ENCODE results near the gene C5orf24. TPM values are rescaled to one million over a fixed set of nuclear protein-coding genes. Genes with fewer than 3 reads are reported as not detected.

C5orf24 gene
- total and polyA plus RNA-seq, 10 of the 15 experiments (the other 5 are each of a cell fraction or from before 2014, with no cell fraction given): 5.4 to 26.8 (median 15.6) TPM

- TF ChIP-seq FOXM1 (IDR thresholded peaks at IDR 0.05; ENCODE audit: low read depth, low read length): no peak
- TF ChIP-seq BHLHE40 (IDR thresholded peaks at IDR 0.05; ENCODE audit: borderline replicate concordance in 1 of 2, low read depth in 2 of 2, low read length in 1 of 2): no peak
Observed at GRCh38 chr5:134857401-134857800, 11.6 kb downstream of the C5orf24 start (continued).

DNA sequence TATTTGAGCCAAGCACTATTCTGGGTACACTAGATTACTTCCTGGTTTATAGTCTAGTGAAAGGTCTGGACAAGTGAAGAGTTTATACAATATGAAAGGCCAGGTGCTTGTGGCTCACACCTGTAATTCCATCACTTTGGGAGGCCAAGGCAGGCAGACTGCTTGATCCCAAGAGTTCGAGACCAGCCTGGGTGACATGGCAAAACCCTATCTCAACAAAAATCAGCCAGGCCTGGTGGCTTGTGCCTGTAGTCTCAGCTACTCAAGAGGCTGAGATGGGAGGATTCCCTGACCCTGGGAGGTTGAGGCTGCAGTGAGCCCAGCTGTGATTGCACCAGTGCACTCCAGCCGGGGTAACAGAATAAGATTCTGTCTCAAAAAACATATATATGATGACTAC lies 18.9 kb downstream of the C5orf24 start:
- H3K36me3 ChIP-seq (ENCODE audit: control insufficient read depth in 2 of 2, insufficient read depth in 2 of 2, low read length in 1 of 2): no peaks in the 10 kb centered on the region
- H3K79me2 ChIP-seq (ENCODE audit: control insufficient read depth, insufficient read depth, low read length): no peaks in the 10 kb centered on the region
- SMC1A ChIA-PET (ENCODE audit: uncharacterized antibody, unreplicated experiment): no interaction called here
- no peaks in the 10 kb centered on the region for H4K20me1 ChIP-seq (ENCODE audit: control insufficient read depth, insufficient read depth)
- CTCF ChIA-PET: interaction anchor here (0.6 to 1.4 kb wide), 4 partner anchors 12 to 456 kb away, joined by 3 to 5 read pairs (median 4); no protein-coding TSS in a partner anchor
- 100% methylated on average over 2 of the region's 2 CpGs for WGBS (ENCODE audit: insufficient coverage, insufficient replicate concordance, low lambda C conversion rate, missing lambda C conversion rate)
- no TSS peak for BruUV-seq (replicated peaks)
- DNase-seq (ENCODE audit: low read depth, low spot score) (no peak), FAIRE-seq (no peak), ATAC-seq (no peak)
- H3K27me3 ChIP-seq (replicated peaks in 1 of 2; ENCODE audit: control insufficient read depth in 2 of 2, insufficient read depth in 2 of 2, low read length in 1 of 2): no peaks in the 10 kb centered on the region
- no peak overlapping the region for H2AFZ ChIP-seq (ENCODE audit: control insufficient read depth, low read depth, low read length)
- no peaks in the 10 kb centered on the region for H3K4me1 ChIP-seq (ENCODE audit: control insufficient read depth, insufficient read depth, low read length)
- in situ Hi-C loops (cut with MboI) (no loop called here), intact Hi-C loops (cut with micrococcal nuclease; ENCODE audit: unreplicated experiment) (no loop called here)
- no peak overlapping the region for H3K27ac ChIP-seq (ENCODE audit: control insufficient read depth, insufficient read depth)
- no peak overlapping the region for H3K9ac ChIP-seq (ENCODE audit: control insufficient read depth, insufficient read depth, low read length)
- H3K4me3 ChIP-seq: no peak overlapping the region
- H3K4me2 ChIP-seq (ENCODE audit: control insufficient read depth, insufficient read depth): no peak overlapping the region
- POLR2A ChIA-PET: interaction anchor here (0.6 kb wide), 2 partner anchors 32 to 33 kb away, joined by 3 read pairs; no protein-coding TSS in a partner anchor
- no peaks in the 10 kb centered on the region for H3K9me3 ChIP-seq (replicated peaks; ENCODE audit: control insufficient read depth, insufficient read depth, low read length)
- RAD21 ChIA-PET (ENCODE audit: unreplicated experiment): no interaction called here
- TF ChIP-seq, protein P1, sequence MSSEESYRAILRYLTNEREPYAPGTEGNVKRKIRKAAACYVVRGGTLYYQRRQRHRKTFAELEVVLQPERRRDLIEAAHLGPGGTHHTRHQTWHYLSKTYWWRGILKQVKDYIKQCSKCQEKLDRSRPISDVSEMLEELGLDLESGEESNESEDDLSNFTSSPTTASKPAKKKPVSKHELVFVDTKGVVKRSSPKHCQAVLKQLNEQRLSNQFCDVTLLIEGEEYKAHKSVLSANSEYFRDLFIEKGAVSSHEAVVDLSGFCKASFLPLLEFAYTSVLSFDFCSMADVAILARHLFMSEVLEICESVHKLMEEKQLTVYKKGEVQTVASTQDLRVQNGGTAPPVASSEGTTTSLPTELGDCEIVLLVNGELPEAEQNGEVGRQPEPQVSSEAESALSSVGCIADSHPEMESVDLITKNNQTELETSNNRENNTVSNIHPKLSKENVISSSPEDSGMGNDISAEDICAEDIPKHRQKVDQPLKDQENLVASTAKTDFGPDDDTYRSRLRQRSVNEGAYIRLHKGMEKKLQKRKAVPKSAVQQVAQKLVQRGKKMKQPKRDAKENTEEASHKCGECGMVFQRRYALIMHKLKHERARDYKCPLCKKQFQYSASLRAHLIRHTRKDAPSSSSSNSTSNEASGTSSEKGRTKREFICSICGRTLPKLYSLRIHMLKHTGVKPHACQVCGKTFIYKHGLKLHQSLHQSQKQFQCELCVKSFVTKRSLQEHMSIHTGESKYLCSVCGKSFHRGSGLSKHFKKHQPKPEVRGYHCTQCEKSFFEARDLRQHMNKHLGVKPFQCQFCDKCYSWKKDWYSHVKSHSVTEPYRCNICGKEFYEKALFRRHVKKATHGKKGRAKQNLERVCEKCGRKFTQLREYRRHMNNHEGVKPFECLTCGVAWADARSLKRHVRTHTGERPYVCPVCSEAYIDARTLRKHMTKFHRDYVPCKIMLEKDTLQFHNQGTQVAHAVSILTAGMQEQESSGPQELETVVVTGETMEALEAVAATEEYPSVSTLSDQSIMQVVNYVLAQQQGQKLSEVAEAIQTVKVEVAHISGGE (CRISPR knock-in tag; IDR thresholded peaks at IDR 0.05): no peak
- TF ChIP-seq, protein P2, sequence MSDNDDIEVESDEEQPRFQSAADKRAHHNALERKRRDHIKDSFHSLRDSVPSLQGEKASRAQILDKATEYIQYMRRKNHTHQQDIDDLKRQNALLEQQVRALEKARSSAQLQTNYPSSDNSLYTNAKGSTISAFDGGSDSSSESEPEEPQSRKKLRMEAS (IDR thresholded peaks at IDR 0.05; ENCODE audit: low read depth, low read length): no peak
- TF ChIP-seq PML (IDR thresholded peaks at IDR 0.05; ENCODE audit: low read length): no peak
- no peak for TF ChIP-seq CHD4 (IDR thresholded peaks at IDR 0.05)
- TF ChIP-seq, protein P3, sequence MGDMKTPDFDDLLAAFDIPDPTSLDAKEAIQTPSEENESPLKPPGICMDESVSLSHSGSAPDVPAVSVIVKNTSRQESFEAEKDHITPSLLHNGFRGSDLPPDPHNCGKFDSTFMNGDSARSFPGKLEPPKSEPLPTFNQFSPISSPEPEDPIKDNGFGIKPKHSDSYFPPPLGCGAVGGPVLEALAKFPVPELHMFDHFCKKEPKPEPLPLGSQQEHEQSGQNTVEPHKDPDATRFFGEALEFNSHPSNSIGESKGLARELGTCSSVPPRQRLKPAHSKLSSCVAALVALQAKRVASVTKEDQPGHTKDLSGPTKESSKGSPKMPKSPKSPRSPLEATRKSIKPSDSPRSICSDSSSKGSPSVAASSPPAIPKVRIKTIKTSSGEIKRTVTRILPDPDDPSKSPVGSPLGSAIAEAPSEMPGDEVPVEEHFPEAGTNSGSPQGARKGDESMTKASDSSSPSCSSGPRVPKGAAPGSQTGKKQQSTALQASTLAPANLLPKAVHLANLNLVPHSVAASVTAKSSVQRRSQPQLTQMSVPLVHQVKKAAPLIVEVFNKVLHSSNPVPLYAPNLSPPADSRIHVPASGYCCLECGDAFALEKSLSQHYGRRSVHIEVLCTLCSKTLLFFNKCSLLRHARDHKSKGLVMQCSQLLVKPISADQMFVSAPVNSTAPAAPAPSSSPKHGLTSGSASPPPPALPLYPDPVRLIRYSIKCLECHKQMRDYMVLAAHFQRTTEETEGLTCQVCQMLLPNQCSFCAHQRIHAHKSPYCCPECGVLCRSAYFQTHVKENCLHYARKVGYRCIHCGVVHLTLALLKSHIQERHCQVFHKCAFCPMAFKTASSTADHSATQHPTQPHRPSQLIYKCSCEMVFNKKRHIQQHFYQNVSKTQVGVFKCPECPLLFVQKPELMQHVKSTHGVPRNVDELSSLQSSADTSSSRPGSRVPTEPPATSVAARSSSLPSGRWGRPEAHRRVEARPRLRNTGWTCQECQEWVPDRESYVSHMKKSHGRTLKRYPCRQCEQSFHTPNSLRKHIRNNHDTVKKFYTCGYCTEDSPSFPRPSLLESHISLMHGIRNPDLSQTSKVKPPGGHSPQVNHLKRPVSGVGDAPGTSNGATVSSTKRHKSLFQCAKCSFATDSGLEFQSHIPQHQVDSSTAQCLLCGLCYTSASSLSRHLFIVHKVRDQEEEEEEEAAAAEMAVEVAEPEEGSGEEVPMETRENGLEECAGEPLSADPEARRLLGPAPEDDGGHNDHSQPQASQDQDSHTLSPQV (IDR thresholded peaks at IDR 0.05): no peak
- TF ChIP-seq JUND (IDR thresholded peaks at IDR 0.05; ENCODE audit: low read depth, low read length): no peak
- TF ChIP-seq YBX1 (IDR thresholded peaks at IDR 0.05): no peak
- no peak for TF ChIP-seq BCL11A (IDR thresholded peaks at IDR 0.05; ENCODE audit: low read depth, low read length)
- TF ChIP-seq, protein P4, sequence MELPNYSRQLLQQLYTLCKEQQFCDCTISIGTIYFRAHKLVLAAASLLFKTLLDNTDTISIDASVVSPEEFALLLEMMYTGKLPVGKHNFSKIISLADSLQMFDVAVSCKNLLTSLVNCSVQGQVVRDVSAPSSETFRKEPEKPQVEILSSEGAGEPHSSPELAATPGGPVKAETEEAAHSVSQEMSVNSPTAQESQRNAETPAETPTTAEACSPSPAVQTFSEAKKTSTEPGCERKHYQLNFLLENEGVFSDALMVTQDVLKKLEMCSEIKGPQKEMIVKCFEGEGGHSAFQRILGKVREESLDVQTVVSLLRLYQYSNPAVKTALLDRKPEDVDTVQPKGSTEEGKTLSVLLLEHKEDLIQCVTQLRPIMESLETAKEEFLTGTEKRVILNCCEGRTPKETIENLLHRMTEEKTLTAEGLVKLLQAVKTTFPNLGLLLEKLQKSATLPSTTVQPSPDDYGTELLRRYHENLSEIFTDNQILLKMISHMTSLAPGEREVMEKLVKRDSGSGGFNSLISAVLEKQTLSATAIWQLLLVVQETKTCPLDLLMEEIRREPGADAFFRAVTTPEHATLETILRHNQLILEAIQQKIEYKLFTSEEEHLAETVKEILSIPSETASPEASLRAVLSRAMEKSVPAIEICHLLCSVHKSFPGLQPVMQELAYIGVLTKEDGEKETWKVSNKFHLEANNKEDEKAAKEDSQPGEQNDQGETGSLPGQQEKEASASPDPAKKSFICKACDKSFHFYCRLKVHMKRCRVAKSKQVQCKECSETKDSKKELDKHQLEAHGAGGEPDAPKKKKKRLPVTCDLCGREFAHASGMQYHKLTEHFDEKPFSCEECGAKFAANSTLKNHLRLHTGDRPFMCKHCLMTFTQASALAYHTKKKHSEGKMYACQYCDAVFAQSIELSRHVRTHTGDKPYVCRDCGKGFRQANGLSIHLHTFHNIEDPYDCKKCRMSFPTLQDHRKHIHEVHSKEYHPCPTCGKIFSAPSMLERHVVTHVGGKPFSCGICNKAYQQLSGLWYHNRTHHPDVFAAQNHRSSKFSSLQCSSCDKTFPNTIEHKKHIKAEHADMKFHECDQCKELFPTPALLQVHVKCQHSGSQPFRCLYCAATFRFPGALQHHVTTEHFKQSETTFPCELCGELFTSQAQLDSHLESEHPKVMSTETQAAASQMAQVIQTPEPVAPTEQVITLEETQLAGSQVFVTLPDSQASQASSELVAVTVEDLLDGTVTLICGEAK (IDR thresholded peaks at IDR 0.05; ENCODE audit: borderline replicate concordance): no peak

All from GM12878 (cell line).